Parathyroid adenoma (tissue), 2 donors: Measurements from ENCODE around the gene C8G.

Experiments used
- H2AFZ ChIP-seq: fragments of 300-600 bp; sonication (generic); one replicate; pipeline ENCODE4 v1.7.0; 2017; ENCODE audit warnings: antibody characterized with exemption, mild to moderate bottlenecking
- H3K27ac ChIP-seq: fragments of 300-600 bp; sonication (generic); one replicate; pipeline ENCODE4 v1.7.0; 2017
- H3K27me3 ChIP-seq: fragments of 300-600 bp; sonication (generic); one replicate; pipeline ENCODE4 v1.7.0; 2017; ENCODE audit warnings: low read length; ENCODE audit not compliant: control insufficient read depth, insufficient read depth
- H3K36me3 ChIP-seq: fragments of 300-600 bp; sonication (generic); one replicate; pipeline ENCODE4 v1.7.0; 2017; ENCODE audit warnings: low read length; ENCODE audit not compliant: control insufficient read depth, insufficient read depth
- H3K4me1 ChIP-seq: fragments of 300-600 bp; sonication (generic); one replicate; pipeline ENCODE4 v1.7.0; 2017; ENCODE audit warnings: control low read depth
- H3K4me2 ChIP-seq: fragments of 300-600 bp; sonication (generic); one replicate; pipeline ENCODE4 v1.7.0; 2017; ENCODE audit warnings: low read length
- H3K4me3 ChIP-seq: fragments of 300-600 bp; sonication (generic); one replicate; pipeline ENCODE4 v1.7.0; 2017; ENCODE audit warnings: low read depth, low read length
- H3K79me2 ChIP-seq: fragments of 300-600 bp; sonication (generic); one replicate; pipeline ENCODE4 v1.7.0; 2017; ENCODE audit warnings: control low read depth
- H3K9ac ChIP-seq: fragments of 300-600 bp; sonication (generic); one replicate; pipeline ENCODE4 v1.7.0; 2017; ENCODE audit warnings: mild to moderate bottlenecking
- H3K9me3 ChIP-seq: fragments of 300-600 bp; sonication (generic); one replicate; pipeline ENCODE4 v1.7.0; 2017; ENCODE audit warnings: low read length; ENCODE audit not compliant: control insufficient read depth
- TF ChIP-seq, protein P1 (sequence below): fragments of 300-600 bp; sonication (generic); IDR thresholded peaks from one replicate; pipeline ENCODE4 v1.7.0; 2017; ENCODE audit warnings: antibody characterized with exemption, mild to moderate bottlenecking
- donor health status: primary hyperparathyroidism.

Gene C8G

DNA sequence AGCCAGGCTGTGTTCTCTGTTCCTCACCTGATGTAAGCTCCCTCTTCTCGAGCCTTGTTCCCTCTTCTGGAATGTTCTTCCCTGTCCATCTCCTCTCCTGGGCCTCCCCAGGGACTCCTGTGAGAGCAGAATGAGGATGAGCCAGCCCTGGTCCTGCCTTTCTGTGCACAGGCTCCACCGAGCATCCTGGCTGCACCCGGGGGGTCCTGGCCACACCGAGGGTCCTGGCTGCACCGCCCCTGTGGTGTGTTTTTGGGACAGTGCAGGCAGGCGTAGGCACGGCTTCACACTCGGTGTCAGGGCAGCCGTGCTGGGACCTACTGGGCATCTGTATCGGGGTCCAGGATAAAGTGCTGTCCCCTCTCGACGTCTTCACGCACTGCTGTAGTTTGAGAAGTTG lies 18.3 kb upstream of the C8G start:
- no peak overlapping the region for H3K27ac ChIP-seq
- H3K36me3 ChIP-seq: no peaks in the 10 kb centered on the region
- no peaks in the 10 kb centered on the region for H3K9me3 ChIP-seq
- no peaks in the 10 kb centered on the region for H3K27me3 ChIP-seq
- H3K9ac ChIP-seq: no peak overlapping the region
- TF ChIP-seq, protein P1, sequence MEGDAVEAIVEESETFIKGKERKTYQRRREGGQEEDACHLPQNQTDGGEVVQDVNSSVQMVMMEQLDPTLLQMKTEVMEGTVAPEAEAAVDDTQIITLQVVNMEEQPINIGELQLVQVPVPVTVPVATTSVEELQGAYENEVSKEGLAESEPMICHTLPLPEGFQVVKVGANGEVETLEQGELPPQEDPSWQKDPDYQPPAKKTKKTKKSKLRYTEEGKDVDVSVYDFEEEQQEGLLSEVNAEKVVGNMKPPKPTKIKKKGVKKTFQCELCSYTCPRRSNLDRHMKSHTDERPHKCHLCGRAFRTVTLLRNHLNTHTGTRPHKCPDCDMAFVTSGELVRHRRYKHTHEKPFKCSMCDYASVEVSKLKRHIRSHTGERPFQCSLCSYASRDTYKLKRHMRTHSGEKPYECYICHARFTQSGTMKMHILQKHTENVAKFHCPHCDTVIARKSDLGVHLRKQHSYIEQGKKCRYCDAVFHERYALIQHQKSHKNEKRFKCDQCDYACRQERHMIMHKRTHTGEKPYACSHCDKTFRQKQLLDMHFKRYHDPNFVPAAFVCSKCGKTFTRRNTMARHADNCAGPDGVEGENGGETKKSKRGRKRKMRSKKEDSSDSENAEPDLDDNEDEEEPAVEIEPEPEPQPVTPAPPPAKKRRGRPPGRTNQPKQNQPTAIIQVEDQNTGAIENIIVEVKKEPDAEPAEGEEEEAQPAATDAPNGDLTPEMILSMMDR: no peak
- H3K4me1 ChIP-seq: no peaks in the 10 kb centered on the region
- H2AFZ ChIP-seq: no peak overlapping the region
- no peak overlapping the region for H3K4me2 ChIP-seq
- no peaks in the 10 kb centered on the region for H3K79me2 ChIP-seq
- H3K4me3 ChIP-seq: no peak overlapping the region

DNA sequence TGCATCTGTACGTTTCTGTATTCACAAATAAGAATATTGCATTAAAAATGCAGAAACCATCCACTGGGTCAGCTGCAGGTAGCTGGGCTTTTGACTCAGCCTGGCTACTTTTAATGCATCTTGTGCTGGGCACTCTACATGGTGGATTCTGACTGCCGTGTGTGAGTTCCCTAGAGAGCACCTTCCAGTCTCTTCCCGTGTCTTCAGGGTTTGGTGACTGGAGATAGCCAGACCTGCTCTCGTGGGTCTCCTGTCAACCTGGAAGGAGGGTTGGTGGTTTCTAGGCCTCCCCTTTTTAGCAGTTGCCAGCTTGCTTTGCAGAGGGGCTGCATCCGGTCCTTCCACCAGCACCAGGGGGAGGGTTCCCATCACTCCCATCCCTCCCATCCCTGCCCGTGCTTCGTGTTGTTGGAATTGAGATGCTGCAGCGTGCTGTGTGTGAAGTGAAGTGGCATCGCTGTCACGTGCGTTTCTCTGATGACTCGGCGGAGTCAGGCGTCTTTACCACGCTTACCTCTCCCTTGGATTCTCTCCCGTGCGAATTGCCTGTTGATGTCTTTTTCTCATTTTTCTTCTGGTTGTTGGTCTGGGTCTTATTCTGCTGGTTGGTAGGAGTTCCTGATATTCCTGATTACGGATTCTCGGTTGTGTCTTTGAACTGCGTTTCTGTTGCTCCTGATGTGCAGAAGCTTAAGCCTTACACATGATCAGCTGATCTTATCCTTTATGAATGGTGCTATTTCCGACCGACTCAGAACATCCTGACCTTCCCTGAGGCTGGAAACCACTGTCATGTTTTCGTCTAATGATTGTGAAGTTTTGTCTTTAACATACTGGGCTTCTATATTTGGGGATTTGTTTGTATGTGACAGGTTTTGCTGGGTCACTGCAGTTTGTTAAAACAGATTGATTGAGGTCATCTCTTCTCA lies 17.4 kb upstream of the C8G start:
- no peaks in the 10 kb centered on the region for H3K36me3 ChIP-seq
- H3K27me3 ChIP-seq: no peaks in the 10 kb centered on the region
- TF ChIP-seq, protein P1: no peak
- no peaks in the 10 kb centered on the region for H3K79me2 ChIP-seq
- no peak overlapping the region for H3K9ac ChIP-seq
- no peak overlapping the region for H3K4me2 ChIP-seq
- no peaks in the 10 kb centered on the region for H3K4me1 ChIP-seq
- H3K27ac ChIP-seq: no peak overlapping the region
- no peak overlapping the region for H2AFZ ChIP-seq
- H3K9me3 ChIP-seq: no peaks in the 10 kb centered on the region
- no peak overlapping the region for H3K4me3 ChIP-seq

DNA sequence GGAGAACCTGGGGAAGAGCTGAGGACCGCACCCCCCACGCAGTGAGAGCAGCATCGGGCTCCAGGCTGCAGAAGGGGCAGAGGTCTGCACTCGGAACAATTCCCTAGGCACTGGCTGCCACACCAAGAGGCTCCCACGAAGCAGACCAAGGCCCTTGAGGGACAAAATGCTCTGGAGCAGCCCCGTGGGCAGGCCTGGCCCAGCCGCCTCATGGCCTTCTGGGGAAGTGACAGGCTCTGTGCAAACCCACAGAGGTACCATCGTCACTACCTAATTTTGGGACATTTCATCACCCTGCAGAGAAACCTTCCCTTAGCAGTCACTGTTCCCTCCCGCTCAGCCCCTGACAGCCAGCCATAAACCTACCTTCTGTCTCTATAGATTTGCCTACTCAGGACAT lies 16.5 kb upstream of the C8G start:
- no peak overlapping the region for H3K9ac ChIP-seq
- no peaks in the 10 kb centered on the region for H3K79me2 ChIP-seq
- no peaks in the 10 kb centered on the region for H3K9me3 ChIP-seq
- H2AFZ ChIP-seq: no peak overlapping the region
- H3K4me1 ChIP-seq: no peaks in the 10 kb centered on the region
- no peaks in the 10 kb centered on the region for H3K27me3 ChIP-seq
- TF ChIP-seq, protein P1: no peak
- no peak overlapping the region for H3K27ac ChIP-seq
- no peak overlapping the region for H3K4me3 ChIP-seq
- no peak overlapping the region for H3K4me2 ChIP-seq
- no peaks in the 10 kb centered on the region for H3K36me3 ChIP-seq

DNA sequence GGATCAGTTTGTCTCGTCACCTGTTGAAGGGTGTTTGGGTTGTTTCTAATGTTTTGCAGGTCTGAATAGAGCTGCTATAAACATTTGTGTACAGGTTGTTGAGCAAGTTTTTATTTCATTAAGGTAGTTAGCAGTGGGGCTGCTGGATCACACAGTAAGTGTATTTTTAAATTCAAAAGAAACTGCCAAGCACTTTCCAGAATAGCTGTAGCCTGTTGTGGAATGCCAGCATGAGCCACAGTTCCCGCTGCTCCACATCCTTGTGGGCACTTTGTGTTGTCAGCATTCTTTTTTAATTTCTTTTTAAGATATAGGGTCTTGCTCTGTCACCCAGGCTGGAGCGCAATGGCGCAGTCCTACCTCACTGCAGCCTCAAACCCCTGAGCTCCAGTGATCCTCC lies 15.0 kb upstream of the C8G start:
- H3K36me3 ChIP-seq: no peaks in the 10 kb centered on the region
- TF ChIP-seq, protein P1: no peak
- no peak overlapping the region for H3K27ac ChIP-seq
- H3K9me3 ChIP-seq: no peaks in the 10 kb centered on the region
- no peaks in the 10 kb centered on the region for H3K4me1 ChIP-seq
- H3K4me3 ChIP-seq: no peak overlapping the region
- H2AFZ ChIP-seq: no peak overlapping the region
- H3K27me3 ChIP-seq: no peaks in the 10 kb centered on the region
- H3K79me2 ChIP-seq: no peaks in the 10 kb centered on the region
- H3K9ac ChIP-seq: no peak overlapping the region
- no peak overlapping the region for H3K4me2 ChIP-seq
